Dendritic cell treated with granulocyte-macrophage colony-stimulating factor and Interleukin-4, amounts not matched to agents 40 ng/mL and 50 ng/mL, for 4 days (primary cell): ENCODE measurements around the gene PKD1.
"Not testable (repeated sequence)": the region's sequence is repeated elsewhere in the genome, so short reads cannot be mapped to it uniquely, and the experiment has no call there.

Experiments
- H3K27ac Mint-ChIP-seq: one replicate; pipeline ENCODE4 v1.8.0; 2022; ENCODE audit warnings: mild to moderate bottlenecking, mixed read lengths
- H3K27me3 Mint-ChIP-seq: one replicate; pipeline ENCODE4 v1.8.0; 2022; ENCODE audit warnings: mild to moderate bottlenecking, mixed read lengths
- H3K36me3 Mint-ChIP-seq: one replicate; pipeline ENCODE4 v1.8.0; 2022; ENCODE audit warnings: low read depth, mixed read lengths
- H3K4me1 Mint-ChIP-seq: one replicate; pipeline ENCODE4 v1.8.0; 2022; ENCODE audit warnings: low read depth, mixed read lengths
- H3K4me3 Mint-ChIP-seq: one replicate; pipeline ENCODE4 v1.8.0; 2022; ENCODE audit warnings: mild to moderate bottlenecking, moderate library complexity, mixed read lengths
- H3K9me3 Mint-ChIP-seq: one replicate; pipeline ENCODE4 v1.8.0; 2022; ENCODE audit warnings: mixed read lengths
- intact Hi-C: fragments of 100-400 bp; cut with micrococcal nuclease; formaldehyde crosslinking; loops from one replicate; pipeline ENCODE4 v1.15.0; 2022

Gene PKD1

GRCh38 chr16:2135770-2136490, at the start of gene PKD1:
PKD1 (minus strand) TSS chr16:2135898; CDS start chr16:2135689, 209 bp downstream.
- intact Hi-C loops, H3K27me3 Mint-ChIP-seq, H3K36me3 Mint-ChIP-seq, H3K9me3 Mint-ChIP-seq: not testable (repeated sequence)
- Mint-ChIP-seq H3K4me1 (peaks cover 28% of the 10 kb centered on the region), H3K27ac (peak within 1 kb of the TSS; percentile 85), H3K4me3 (peak within 1 kb of the TSS; percentile 87)

- intact Hi-C loops = no loop called here
- Mint-ChIP-seq H3K36me3 (no peaks in the 10 kb centered on the region), H3K27ac (no peak overlapping the region)
These were observed 49.3 kb upstream of the PKD1 start for GRCh38 chr16:2184962-2185361.

GRCh38 chr16:2184346-2184745, 48.6 kb upstream of the PKD1 start:
- intact Hi-C loops = no loop called here
- Mint-ChIP-seq H3K36me3 (no peaks in the 10 kb centered on the region), H3K9me3 (no peaks in the 10 kb centered on the region), H3K27ac (no peak overlapping the region), H3K4me1 (no peaks in the 10 kb centered on the region), H3K27me3 (peaks cover 1% of the 10 kb centered on the region), H3K4me3 (no peak overlapping the region)

More at GRCh38 chr16:2184962-2185361, 49.3 kb upstream of the PKD1 start:
- no peak overlapping the region for H3K4me3 Mint-ChIP-seq
- H3K4me1 Mint-ChIP-seq = no peaks in the 10 kb centered on the region
- no peaks in the 10 kb centered on the region for H3K27me3 Mint-ChIP-seq
- H3K9me3 Mint-ChIP-seq = no peaks in the 10 kb centered on the region

GRCh38 chr16:2183671-2184070, 48.0 kb upstream of the PKD1 start:
- Mint-ChIP-seq H3K4me3 (no peak overlapping the region), H3K27me3 (peaks cover 4% of the 10 kb centered on the region), H3K4me1 (no peaks in the 10 kb centered on the region), H3K36me3 (no peaks in the 10 kb centered on the region), H3K9me3 (no peaks in the 10 kb centered on the region), H3K27ac (no peak overlapping the region)
- intact Hi-C loops = no loop called here

- no peak overlapping the region for H3K27ac Mint-ChIP-seq
- no peaks in the 10 kb centered on the region for H3K4me1 Mint-ChIP-seq
- intact Hi-C loops = no loop called here
- H3K27me3 Mint-ChIP-seq = peaks cover 4% of the 10 kb centered on the region
- H3K4me3 Mint-ChIP-seq = no peak overlapping the region
- H3K36me3 Mint-ChIP-seq = peaks cover 14% of the 10 kb centered on the region
- H3K9me3 Mint-ChIP-seq = no peaks in the 10 kb centered on the region
These were observed 46.3 kb upstream of the PKD1 start for GRCh38 chr16:2181952-2182351.

- no peaks in the 10 kb centered on the region for H3K4me1 Mint-ChIP-seq
- H3K27ac Mint-ChIP-seq = no peak overlapping the region
- no peak overlapping the region for H3K4me3 Mint-ChIP-seq
- intact Hi-C loops = no loop called here
- H3K36me3 Mint-ChIP-seq = peaks cover 21% of the 10 kb centered on the region
- peaks cover 4% of the 10 kb centered on the region for H3K27me3 Mint-ChIP-seq
- no peaks in the 10 kb centered on the region for H3K9me3 Mint-ChIP-seq
These were observed 45.5 kb upstream of the PKD1 start for GRCh38 chr16:2180962-2181923.

- intact Hi-C loops = no loop called here
- H3K36me3 Mint-ChIP-seq = peaks cover 29% of the 10 kb centered on the region
- no peaks in the 10 kb centered on the region for H3K4me1 Mint-ChIP-seq
- H3K27ac Mint-ChIP-seq = no peak overlapping the region
- H3K9me3 Mint-ChIP-seq = no peaks in the 10 kb centered on the region
- H3K27me3 Mint-ChIP-seq = peaks cover 4% of the 10 kb centered on the region
- no peak overlapping the region for H3K4me3 Mint-ChIP-seq
These were observed 44.8 kb upstream of the PKD1 start for GRCh38 chr16:2180461-2180860.

GRCh38 chr16:2179576-2179975, 43.9 kb upstream of the PKD1 start:
- intact Hi-C loops = no loop called here
- no peak overlapping the region for H3K4me3 Mint-ChIP-seq
- no peaks in the 10 kb centered on the region for H3K9me3 Mint-ChIP-seq
- peaks cover 38% of the 10 kb centered on the region for H3K36me3 Mint-ChIP-seq
- H3K27me3 Mint-ChIP-seq = peaks cover 4% of the 10 kb centered on the region
- H3K27ac Mint-ChIP-seq = no peak overlapping the region
- H3K4me1 Mint-ChIP-seq = no peaks in the 10 kb centered on the region

GRCh38 chr16:2179107-2179501, 43.4 kb upstream of the PKD1 start:
- Mint-ChIP-seq H3K9me3 (no peaks in the 10 kb centered on the region), H3K27me3 (peaks cover 4% of the 10 kb centered on the region), H3K4me3 (no peak overlapping the region), H3K4me1 (no peaks in the 10 kb centered on the region), H3K27ac (no peak overlapping the region), H3K36me3 (peaks cover 42% of the 10 kb centered on the region)
- intact Hi-C loops = no loop called here

GRCh38 chr16:2178321-2179106, 42.8 kb upstream of the PKD1 start:
- Mint-ChIP-seq H3K4me3 (no peak overlapping the region), H3K27me3 (peaks cover 4% of the 10 kb centered on the region), H3K27ac (no peak overlapping the region), H3K4me1 (no peaks in the 10 kb centered on the region), H3K9me3 (no peaks in the 10 kb centered on the region), H3K36me3 (peaks cover 48% of the 10 kb centered on the region)
- intact Hi-C loops = no loop called here

- Mint-ChIP-seq H3K36me3 (peaks cover 58% of the 10 kb centered on the region), H3K4me1 (no peaks in the 10 kb centered on the region), H3K9me3 (no peaks in the 10 kb centered on the region), H3K27me3 (peaks cover 4% of the 10 kb centered on the region), H3K27ac (no peak overlapping the region), H3K4me3 (no peak overlapping the region)
- intact Hi-C loops = no loop called here
These were observed 41.9 kb upstream of the PKD1 start for GRCh38 chr16:2177561-2177960.

GRCh38 chr16:2177101-2177500, 41.4 kb upstream of the PKD1 start:
- Mint-ChIP-seq H3K4me3 (no peak overlapping the region), H3K27ac (no peak overlapping the region), H3K9me3 (no peaks in the 10 kb centered on the region), H3K36me3 (peaks cover 62% of the 10 kb centered on the region), H3K27me3 (peaks cover 4% of the 10 kb centered on the region), H3K4me1 (no peaks in the 10 kb centered on the region)
- intact Hi-C loops = no loop called here

GRCh38 chr16:2176047-2176446, 40.3 kb upstream of the PKD1 start:
- H3K9me3 Mint-ChIP-seq = no peaks in the 10 kb centered on the region
- no peak overlapping the region for H3K4me3 Mint-ChIP-seq
- no peak overlapping the region for H3K27ac Mint-ChIP-seq
- intact Hi-C loops = no loop called here
- H3K4me1 Mint-ChIP-seq = no peaks in the 10 kb centered on the region
- H3K36me3 Mint-ChIP-seq = peaks cover 72% of the 10 kb centered on the region
- peaks cover 4% of the 10 kb centered on the region for H3K27me3 Mint-ChIP-seq

- Mint-ChIP-seq H3K27me3 (peaks cover 4% of the 10 kb centered on the region), H3K4me3 (no peak overlapping the region), H3K4me1 (no peaks in the 10 kb centered on the region), H3K36me3 (peaks cover 78% of the 10 kb centered on the region), H3K27ac (no peak overlapping the region), H3K9me3 (no peaks in the 10 kb centered on the region)
- intact Hi-C loops = no loop called here
These were observed 39.8 kb upstream of the PKD1 start for GRCh38 chr16:2175454-2175853.
